Measurements from ENCODE around the gene ZNF397.

Gene ZNF397

GRCh38 chr18:35240664-35241447 lies at the start of gene ZNF397:
TSS of gene ZNF397 (plus strand) at chr18:35241034. CDS start at chr18:35242471, 1,437 bp downstream.
- H3K9ac ChIP-seq (ENCODE audit: low read length): peak within 1 kb of the TSS; percentile 91
- H3K4me3 ChIP-seq (ENCODE audit: low read depth, low read length, poor library complexity, severe bottlenecking): peak within 1 kb of the TSS; percentile 85
- H3K9me2 ChIP-seq (ENCODE audit: low read depth, low read length): no peaks in the 10 kb centered on the region
- H3K4me2 ChIP-seq (ENCODE audit: low read length): peak within 1 kb of the TSS; percentile 86
- H3K27me3 ChIP-seq (ENCODE audit: insufficient read depth, low read length): no peaks in the 10 kb centered on the region
- TF ChIP-seq EZH2 (IDR thresholded peaks at IDR 0.05; ENCODE audit: borderline replicate concordance, low read length): no peak
- TF ChIP-seq CTCF (IDR thresholded peaks at IDR 0.05; ENCODE audit: low read length): no peak
- H3K4me1 ChIP-seq (ENCODE audit: insufficient read depth, low read length, severe bottlenecking): peaks cover 12% of the 10 kb centered on the region
- no peaks in the 10 kb centered on the region for H4K20me1 ChIP-seq (ENCODE audit: insufficient read depth, low read length)
- 0 out of 2 replicates have a peak within 1 kb of the TSS, but pooled peaks have one; percentile 80 for H2AFZ ChIP-seq (ENCODE audit: low read length)
- peaks cover 40% of the 10 kb centered on the region for H3K36me3 ChIP-seq (ENCODE audit: insufficient read depth, low read length)
- H3F3A ChIP-seq (ENCODE audit: insufficient read depth, low read length): no peaks in the 10 kb centered on the region
- peaks cover 6% of the 10 kb centered on the region; the same call in 1 of the 2 replicates for H3K79me2 ChIP-seq (ENCODE audit: insufficient read depth, low read length)
- peak within 1 kb of the TSS; percentile 59 for H3K27ac ChIP-seq (ENCODE audit: low read depth, low read length, poor library complexity, severe bottlenecking)
- peaks cover 36% of the 10 kb centered on the region for H3K9me3 ChIP-seq (ENCODE audit: low read length)

- Histone ChIP-seq H3K36me3 (ENCODE audit: insufficient read depth, low read length) (no peaks in the 10 kb centered on the region), H3K27ac (ENCODE audit: low read depth, low read length, poor library complexity, severe bottlenecking) (no peak overlapping the region), H3K27me3 (ENCODE audit: insufficient read depth, low read length) (no peaks in the 10 kb centered on the region), H2AFZ (ENCODE audit: low read length) (no peak overlapping the region), H3K4me3 (ENCODE audit: low read depth, low read length, poor library complexity, severe bottlenecking) (no peak overlapping the region), H3F3A (ENCODE audit: insufficient read depth, low read length) (no peaks in the 10 kb centered on the region), H4K20me1 (ENCODE audit: insufficient read depth, low read length) (no peaks in the 10 kb centered on the region), H3K4me2 (ENCODE audit: low read length) (no peak overlapping the region), H3K4me1 (ENCODE audit: insufficient read depth, low read length, severe bottlenecking) (no peaks in the 10 kb centered on the region), H3K9me3 (ENCODE audit: low read length) (no peaks in the 10 kb centered on the region), H3K79me2 (ENCODE audit: insufficient read depth, low read length) (no peaks in the 10 kb centered on the region), H3K9ac (ENCODE audit: low read length) (no peak overlapping the region), H3K9me2 (ENCODE audit: low read depth, low read length) (no peaks in the 10 kb centered on the region)
- TF ChIP-seq CTCF (IDR thresholded peaks at IDR 0.05; ENCODE audit: low read length): no peak
- no peak for TF ChIP-seq EZH2 (IDR thresholded peaks at IDR 0.05; ENCODE audit: borderline replicate concordance, low read length)
These were observed 49.2 kb upstream of the ZNF397 start for GRCh38 chr18:35191698-35192025.

- no peaks in the 10 kb centered on the region for H3K79me2 ChIP-seq (ENCODE audit: insufficient read depth, low read length)
- TF ChIP-seq EZH2 (IDR thresholded peaks at IDR 0.05; ENCODE audit: borderline replicate concordance, low read length): no peak
- no peak for TF ChIP-seq CTCF (IDR thresholded peaks at IDR 0.05; ENCODE audit: low read length)
- H3K4me1 ChIP-seq (ENCODE audit: insufficient read depth, low read length, severe bottlenecking): no peaks in the 10 kb centered on the region
- no peaks in the 10 kb centered on the region for H3F3A ChIP-seq (ENCODE audit: insufficient read depth, low read length)
- H3K36me3 ChIP-seq (ENCODE audit: insufficient read depth, low read length): no peaks in the 10 kb centered on the region
- H3K9me3 ChIP-seq (ENCODE audit: low read length): no peaks in the 10 kb centered on the region
- H4K20me1 ChIP-seq (ENCODE audit: insufficient read depth, low read length): no peaks in the 10 kb centered on the region
- no peak overlapping the region for H3K4me2 ChIP-seq (ENCODE audit: low read length)
- H3K27me3 ChIP-seq (ENCODE audit: insufficient read depth, low read length): no peaks in the 10 kb centered on the region
- no peak overlapping the region for H3K9ac ChIP-seq (ENCODE audit: low read length)
- no peak overlapping the region for H3K27ac ChIP-seq (ENCODE audit: low read depth, low read length, poor library complexity, severe bottlenecking)
- no peak overlapping the region for H3K4me3 ChIP-seq (ENCODE audit: low read depth, low read length, poor library complexity, severe bottlenecking)
- H2AFZ ChIP-seq (ENCODE audit: low read length): no peak overlapping the region
- no peaks in the 10 kb centered on the region for H3K9me2 ChIP-seq (ENCODE audit: low read depth, low read length)
These were observed 48.4 kb upstream of the ZNF397 start for GRCh38 chr18:35192415-35192814.
